Lower leg skin (tissue), 3 donors: ENCODE data around the gene TMTC2.

ENCODE experiments used
- CTCF ChIP-seq, 3 donors: fragments of 450-650 bp; IDR thresholded peaks; one replicate each; pipeline ENCODE4 v1.5.1; 2016; ENCODE audit warnings: antibody characterized with exemption in 3 of 3, mild to moderate bottlenecking in 3 of 3, moderate library complexity in 2 of 3
- POLR2A ChIP-seq, 2 donors: fragments of 450-650 bp; IDR thresholded peaks; one replicate each; pipeline ENCODE4 v1.6.1; 2016 to 2017; ENCODE audit warnings: antibody characterized with exemption in 2 of 2, mild to moderate bottlenecking in 1 of 2, moderate library complexity in 1 of 2

- TF ChIP-seq CTCF (IDR thresholded peaks at IDR 0.05) (no peak), POLR2A (IDR thresholded peaks at IDR 0.05) (no peak)
Measured at GRCh38 chr12:82872088-82872487, 185.4 kb downstream of the TMTC2 start.
